Measurements from ENCODE around the gene DDI1.

DDI1 gene

GRCh38 chr11:104036588-104036987, at the start of gene DDI1:
Gene DDI1, plus strand, starts transcription at chr11:104036640. Its CDS starts 183 bp downstream, at chr11:104036823.
- no peak for FAIRE-seq

GRCh38 chr11:103987629-103988594, 48.5 kb upstream of the DDI1 start:
- no peak for FAIRE-seq

- FAIRE-seq, result no peak
These were observed 47.9 kb upstream of the DDI1 start for GRCh38 chr11:103988595-103988969.

- FAIRE-seq, result no peak
These were observed 42.9 kb upstream of the DDI1 start for GRCh38 chr11:103993507-103993906.

- no peak for FAIRE-seq
These were observed 42.3 kb upstream of the DDI1 start for GRCh38 chr11:103994094-103994493.

DNA sequence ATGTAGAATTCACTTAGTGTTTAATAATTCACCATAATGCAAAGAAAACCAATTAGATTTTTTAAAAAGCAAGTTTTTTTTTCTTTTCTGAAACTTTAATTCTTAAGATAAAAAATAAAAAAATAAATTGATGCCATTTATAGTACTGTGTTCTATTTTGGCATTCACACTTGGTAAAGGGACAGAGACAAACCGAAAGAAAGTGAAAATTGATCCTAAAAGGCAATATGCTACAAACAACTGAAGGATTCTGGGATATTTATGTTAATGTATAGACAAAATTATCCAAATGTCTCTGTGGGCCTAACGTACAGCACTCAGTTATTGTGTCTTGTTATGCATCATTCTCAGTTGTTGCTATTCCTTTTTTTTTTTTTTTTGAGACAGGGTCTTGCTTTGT, 41.9 kb upstream of the DDI1 start:
- no peak for FAIRE-seq

GRCh38 chr11:103995896-103996295, 40.5 kb upstream of the DDI1 start:
- FAIRE-seq, result no peak

- no peak for FAIRE-seq
These were observed 39.4 kb upstream of the DDI1 start for GRCh38 chr11:103997082-103997481.

DNA sequence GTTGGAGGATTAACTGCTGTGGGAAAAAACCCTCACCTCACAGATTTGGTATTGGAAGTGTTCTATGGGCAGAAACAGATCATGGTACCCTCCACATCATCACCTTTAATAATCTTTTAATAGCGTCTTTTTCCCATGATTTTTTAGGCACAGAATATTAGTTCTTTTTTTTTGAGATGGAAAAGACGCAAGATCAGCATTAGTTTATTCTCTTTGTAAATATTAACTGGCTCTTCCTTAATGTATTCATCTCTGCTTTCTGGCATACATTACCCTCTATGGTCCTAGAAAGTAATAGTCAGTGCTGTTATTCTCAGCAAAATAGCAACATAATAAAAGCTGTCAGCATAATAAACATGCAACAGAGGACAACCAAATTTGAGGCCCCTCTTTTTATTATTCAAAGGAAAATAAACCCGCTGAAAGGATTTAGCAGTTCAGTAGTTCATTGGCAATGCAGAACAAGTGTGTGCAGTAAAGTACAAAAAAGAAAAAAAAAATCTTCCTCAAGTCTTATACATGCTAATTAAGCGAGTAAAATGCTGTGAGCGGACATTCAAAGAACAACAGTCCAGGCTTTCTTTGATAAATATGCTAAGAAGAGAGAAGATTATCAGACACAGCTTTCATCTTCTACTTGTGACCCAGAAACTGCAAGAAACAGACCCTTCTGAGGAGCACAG, 37.5 kb upstream of the DDI1 start:
- FAIRE-seq, result no peak

DNA sequence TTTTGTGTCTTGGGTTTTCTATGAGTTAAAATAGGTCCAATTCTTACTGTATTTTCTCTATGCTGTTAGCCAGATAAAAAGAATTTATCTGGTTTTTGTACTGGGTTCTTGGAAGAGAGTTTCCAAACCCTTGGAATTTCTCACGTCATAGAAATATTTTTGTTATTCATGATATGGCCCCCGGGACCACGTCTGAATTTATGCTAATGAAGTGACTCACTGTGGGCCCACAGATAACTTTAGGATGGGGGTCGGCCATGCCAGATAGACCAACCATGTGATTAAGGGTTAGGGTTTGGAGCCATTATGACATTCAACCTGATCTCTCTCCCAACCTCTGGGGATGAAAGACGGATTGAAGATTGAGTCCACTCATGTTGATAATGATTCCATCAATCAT, 35.6 kb upstream of the DDI1 start:
- FAIRE-seq, result no peak

DNA sequence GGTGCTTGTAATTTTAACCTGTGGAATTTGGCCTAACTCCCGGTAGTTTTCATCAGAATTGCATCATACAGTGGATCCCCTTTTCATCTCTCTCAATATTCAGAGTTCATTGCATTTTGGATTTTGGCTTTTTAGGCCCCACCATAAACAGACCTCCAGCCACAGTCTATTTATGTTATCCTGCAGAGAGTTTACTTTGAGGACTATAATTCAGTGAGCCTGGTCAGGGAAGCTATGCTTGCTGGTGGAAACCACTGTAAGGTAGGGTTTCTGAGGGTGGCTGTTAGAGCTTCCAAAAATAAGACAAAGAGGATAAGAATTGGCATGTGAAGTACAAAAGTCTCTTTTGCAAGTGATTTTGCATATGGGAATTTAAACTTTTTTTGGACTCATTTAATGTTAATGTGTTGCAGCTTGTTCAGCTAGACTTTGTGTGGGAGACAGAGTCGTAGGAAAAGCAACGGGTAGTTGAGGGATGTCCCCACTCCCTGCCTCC, 34.8 kb upstream of the DDI1 start:
- no peak for FAIRE-seq

DNA sequence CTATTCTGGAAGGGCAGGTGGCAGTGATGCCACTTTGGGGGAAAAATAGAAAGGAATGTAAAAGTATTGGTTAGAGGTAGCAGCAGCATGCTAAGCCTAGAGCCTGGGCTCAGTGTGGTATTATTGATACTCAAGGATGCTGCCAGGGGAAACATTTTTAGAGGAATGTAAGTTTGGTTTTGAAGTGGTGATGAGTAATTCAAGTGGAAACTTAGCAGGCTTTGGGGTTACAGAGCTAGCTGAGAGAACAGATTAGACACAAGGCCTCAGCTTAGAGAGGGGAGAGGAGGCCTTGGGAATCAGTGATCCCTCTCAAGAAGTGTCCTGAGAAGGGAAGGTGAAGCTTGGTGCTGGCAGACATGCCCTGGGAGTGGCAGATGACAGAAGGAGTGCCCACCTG, 32.9 kb upstream of the DDI1 start:
- no peak for FAIRE-seq

DNA sequence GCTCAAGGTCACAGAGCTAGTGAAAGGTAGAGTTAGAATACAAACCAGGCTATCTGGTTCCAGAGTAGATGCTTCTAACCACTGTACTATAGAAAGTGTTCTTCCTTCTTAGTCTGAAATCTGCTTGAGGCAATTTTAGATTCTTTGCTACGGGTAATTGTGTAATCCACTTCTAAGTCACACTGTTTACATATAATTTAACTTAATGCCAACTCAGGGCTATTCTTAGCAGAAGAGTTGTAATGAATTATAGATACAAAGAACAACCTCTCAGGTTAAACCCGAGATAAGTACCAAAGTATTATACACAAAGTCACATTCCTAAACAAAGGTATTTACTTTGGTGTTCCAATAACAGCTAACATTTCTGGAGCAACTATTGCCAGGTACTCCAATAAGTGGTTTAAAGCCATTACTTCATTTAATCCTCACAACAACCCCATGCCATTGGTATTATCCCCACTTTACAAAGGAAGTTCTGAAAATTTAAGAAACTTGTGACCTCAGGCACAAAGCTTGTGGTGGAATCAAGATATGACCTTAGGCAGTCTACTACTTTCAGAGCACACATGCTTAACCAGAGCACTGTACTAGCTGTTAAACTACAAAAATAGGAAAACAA, 31.1 kb upstream of the DDI1 start:
- FAIRE-seq, result no peak

DNA sequence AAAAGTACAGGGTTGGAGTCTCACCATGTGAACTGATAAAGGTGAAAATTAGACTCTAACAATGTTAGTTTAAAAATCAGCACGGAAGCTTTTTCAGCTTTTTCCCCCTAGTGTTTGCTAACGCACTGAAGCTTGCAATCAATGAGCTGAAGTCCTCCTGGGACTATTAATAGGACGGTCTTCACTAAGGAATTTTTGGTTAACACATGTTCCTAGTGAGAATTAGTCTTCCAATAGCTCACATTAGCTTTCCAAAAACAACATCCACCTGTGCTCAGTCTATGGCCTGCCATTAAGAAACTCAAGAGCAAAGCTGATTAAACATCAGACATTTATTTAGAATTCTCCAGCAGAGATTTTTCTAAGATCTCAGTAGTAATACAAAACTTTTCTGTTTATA, 26.7 kb upstream of the DDI1 start:
- no peak for FAIRE-seq

DNA sequence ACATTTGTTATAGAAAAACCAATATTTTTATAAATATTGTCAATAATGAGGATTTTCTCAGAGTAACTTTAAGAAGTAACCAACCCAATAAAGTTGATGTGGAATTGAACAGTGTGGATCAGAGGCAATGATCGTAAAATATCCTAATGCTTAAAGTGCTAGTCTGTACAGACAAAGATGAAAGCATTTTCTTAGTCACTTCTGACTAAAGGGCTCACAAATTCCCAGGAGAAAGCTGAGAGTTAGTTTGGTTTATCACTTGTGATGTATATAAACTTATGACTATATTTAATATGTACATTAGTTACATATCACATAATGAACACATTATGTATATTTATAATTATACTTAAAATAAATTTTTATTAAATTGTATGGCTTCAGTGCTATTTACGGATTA, 25.4 kb upstream of the DDI1 start:
- no peak for FAIRE-seq

DNA sequence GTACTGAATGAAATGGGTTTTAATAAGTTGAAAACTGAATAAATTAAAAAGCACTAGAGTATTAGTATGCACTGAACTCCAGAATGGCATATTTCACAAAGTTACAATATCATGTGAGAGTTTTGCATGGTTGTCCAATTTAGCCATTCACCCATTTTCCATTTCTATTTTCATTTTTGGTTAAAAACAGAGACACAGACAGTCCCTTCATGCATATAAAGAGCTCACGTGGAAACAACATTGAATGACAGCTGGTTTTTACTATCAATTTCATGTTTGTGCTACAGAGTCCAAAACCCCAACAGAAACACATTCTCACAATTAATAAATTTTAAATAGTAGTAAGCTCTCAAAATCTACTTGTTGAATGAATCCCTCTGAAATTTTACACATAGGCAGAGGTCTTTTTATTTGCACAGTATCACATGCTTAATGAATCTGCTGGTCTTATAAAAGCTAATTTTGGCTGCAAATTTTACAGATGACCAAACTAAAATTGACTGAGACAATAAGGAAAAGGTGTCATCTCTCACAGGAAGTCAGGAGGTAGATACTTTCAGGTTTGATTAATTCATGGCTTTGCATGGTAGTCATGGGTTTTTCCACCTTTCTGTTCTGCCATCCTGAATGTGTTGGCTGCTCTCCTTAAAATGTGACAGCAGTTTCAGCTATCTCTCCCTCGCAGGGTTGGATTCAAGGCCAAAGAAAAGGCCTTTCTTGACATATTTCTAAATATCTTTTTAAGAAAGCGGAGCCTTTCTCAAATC, 20.6 kb upstream of the DDI1 start:
- no peak for FAIRE-seq

- no peak for FAIRE-seq
These were observed 11.9 kb upstream of the DDI1 start for GRCh38 chr11:104024572-104024971.

- FAIRE-seq, result no peak
These were observed 7.8 kb upstream of the DDI1 start for GRCh38 chr11:104028476-104029263.

GRCh38 chr11:104033134-104033533, 3.3 kb upstream of the DDI1 start:
- FAIRE-seq, result no peak

DNA sequence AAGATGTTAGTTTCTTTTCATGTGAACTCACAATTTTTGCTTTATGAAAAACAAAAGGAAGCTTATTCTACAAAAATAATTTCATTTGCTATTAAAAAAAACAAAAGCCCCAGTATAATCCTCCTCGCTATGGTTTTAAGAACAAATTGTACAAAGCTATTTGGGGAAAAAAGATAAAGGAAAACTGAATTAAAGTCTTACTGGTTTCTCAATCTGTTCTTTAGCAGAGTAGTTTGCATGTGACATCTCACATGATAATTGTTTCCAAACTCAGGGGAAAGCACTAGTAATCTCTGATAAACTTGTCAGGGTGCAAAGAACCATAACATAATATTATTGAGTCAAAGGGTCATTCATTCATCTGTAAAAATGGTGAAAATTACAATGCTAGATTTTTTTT, 2.9 kb upstream of the DDI1 start:
- no peak for FAIRE-seq

GRCh38 chr11:104036995-104037394, 555 bp downstream of the DDI1 start:
- no peak for FAIRE-seq

GRCh38 chr11:104041792-104042191, 5.4 kb downstream of the DDI1 start:
- no peak for FAIRE-seq

Data from colon (tissue), 2 donors.